GM04504 (cell line): ENCODE data around the gene DUX4.
"Not testable (repeated sequence)": the region's sequence is repeated elsewhere in the genome, so short reads cannot be mapped to it uniquely, and the experiment has no call there.

Experiments used
- DNase-seq: peaks from one replicate; pipeline ENCODE4 v3.0.0-alpha.2; 2012; ENCODE audit warnings: low read depth

Gene DUX4

DNA sequence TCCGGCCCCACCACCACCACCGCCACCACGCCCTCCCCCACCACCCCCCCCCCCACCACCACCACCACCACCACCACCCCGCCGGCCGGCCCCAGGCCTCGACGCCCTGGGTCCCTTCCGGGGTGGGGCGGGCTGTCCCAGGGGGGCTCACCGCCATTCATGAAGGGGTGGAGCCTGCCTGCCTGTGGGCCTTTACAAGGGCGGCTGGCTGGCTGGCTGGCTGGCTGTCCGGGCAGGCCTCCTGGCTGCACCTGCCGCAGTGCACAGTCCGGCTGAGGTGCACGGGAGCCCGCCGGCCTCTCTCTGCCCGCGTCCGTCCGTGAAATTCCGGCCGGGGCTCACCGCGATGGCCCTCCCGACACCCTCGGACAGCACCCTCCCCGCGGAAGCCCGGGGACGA is at the start of gene DUX4:
DUX4 (plus strand) TSS at position 347 of the 400 bp plus-strand sequence; CDS start at position 347, 0 bp downstream.
- not testable (repeated sequence) for DNase-seq

DNA sequence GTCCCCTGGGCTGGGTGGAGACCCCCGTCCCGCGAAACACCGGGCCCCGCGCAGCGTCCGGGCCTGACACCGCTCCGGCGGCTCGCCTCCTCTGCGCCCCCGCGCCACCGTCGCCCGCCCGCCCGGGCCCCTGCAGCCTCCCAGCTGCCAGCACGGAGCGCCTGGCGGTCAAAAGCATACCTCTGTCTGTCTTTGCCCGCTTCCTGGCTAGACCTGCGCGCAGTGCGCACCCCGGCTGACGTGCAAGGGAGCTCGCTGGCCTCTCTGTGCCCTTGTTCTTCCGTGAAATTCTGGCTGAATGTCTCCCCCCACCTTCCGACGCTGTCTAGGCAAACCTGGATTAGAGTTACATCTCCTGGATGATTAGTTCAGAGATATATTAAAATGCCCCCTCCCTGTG is 1.9 kb downstream of the DUX4 start:
- not testable (repeated sequence) for DNase-seq

DNA sequence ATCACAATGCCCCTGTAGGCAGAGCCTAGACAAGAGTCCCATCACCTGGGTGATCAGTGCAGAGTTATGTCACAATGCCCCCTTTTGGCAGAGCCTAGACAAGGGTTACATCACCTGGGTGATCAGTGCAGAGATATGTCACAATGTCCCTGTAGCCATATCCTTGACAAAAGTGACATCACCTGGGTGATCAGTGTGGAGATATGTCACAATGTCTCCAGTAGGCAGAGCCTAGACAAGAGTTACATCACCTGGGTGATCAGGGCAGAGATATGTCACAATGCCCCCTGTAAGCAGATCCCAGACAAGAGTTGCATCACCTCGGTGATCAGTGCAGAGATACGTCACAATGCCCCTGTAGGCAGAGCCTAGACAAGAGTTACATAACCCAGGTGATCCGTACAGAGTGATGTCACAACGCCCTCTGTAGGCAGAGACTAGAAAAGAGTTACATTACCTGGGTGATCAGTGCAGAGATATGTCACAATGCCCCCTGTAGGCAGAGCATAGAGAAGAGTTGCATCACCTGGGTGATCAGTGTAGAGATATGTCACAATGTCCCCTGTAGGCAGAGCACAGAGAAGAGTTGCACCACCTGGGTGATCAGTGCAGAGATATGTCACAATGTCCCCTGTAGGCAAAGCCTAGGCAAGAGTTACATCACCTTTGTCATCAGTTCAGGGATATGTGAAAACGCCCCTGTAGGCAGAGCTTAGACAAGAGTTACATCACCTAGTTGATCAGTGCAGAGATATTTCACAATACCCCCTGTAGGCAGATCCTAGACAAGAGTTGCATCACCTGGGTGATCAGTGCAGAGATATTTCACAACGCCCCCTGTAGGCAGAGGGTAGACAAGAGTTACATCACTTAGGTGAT is 4.4 kb downstream of the DUX4 start:
- not testable (repeated sequence) for DNase-seq

DNA sequence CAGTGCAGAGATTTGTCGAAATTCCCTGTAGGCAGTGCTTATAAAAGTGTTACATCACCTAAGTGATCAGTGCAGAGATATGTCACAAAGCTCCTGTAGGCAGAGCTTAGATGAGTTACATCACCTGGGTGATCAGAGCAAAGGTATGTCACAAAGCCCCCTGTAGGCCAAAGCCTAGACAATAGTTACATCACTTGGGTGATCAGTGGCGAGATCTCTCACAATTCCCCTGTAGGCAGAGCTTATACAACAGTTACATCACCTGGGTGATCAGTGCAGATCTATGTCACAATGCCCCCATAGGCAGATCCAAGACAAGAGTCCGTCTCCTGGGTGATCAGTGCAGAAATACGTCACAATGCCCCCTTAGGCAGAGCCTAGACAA is 5.0 kb downstream of the DUX4 start:
- DNase-seq, result not testable (repeated sequence)

DNA sequence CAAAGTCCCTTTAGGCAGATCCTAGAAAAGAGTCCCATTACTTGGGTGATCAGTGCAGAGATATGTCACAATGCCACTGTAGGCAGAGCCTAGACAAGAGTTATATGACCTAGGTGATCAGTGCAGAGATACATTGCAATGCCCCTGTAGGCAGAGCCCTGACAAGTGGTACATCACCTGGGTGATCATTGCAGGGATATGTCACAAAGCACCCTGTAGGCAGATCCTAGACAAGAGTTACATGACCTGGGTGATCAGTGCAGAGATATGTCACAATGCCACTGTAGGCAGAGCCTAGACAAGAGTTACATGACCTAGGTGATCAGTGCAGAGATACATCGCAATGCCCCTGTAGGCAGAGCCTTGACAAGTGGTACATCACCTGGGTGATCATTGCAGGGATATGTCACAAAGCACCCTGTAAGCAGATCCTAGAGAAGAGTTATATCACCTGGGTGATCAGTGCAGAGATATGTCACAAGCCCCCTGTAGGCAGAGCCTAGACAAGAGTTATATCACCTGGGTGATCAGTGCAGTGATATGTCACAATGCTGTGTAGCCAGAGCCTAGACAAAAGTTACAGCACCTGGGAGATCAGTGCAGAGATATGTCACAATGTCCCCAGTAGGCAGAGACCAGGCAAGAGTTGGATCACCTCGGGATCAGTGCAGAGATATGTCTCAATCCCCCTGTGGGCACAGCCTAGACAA is 5.6 kb downstream of the DUX4 start:
- not testable (repeated sequence) for DNase-seq

DNA sequence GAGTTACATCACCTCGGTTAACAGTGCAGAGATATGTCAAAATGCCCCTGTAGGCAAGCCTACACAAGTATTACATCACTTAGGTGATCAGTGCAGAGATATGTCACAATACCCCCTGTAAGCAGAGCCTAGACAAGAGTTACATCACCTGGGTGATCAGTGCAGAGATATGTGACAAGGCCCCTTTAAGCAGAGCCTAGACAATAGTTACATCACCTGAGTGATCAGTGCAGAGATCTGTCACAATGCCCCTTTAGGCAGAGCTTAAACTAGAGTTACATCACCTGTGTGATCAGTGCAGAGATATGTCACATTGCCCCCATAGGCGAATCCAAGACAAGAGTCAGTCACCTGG is 6.1 kb downstream of the DUX4 start:
- DNase-seq, result not testable (repeated sequence)

DNA sequence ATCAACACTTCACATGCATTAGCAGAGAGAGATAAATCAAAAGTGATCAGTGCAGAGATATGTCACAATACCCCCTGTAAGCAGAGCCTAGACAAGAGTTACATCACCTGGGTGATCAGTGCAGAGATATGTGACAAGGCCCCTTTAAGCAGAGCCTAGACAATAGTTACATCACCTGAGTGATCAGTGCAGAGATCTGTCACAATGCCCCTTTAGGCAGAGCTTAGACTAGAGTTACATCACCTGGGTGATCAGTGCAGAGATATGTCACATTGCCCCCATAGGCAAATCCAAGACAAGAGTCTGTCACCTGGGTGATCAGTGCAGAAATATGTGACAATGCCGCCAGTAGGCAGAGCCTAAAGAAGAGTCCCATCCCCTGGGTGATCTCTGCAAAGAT is 7.4 kb downstream of the DUX4 start:
- DNase-seq, result not testable (repeated sequence)

DNA sequence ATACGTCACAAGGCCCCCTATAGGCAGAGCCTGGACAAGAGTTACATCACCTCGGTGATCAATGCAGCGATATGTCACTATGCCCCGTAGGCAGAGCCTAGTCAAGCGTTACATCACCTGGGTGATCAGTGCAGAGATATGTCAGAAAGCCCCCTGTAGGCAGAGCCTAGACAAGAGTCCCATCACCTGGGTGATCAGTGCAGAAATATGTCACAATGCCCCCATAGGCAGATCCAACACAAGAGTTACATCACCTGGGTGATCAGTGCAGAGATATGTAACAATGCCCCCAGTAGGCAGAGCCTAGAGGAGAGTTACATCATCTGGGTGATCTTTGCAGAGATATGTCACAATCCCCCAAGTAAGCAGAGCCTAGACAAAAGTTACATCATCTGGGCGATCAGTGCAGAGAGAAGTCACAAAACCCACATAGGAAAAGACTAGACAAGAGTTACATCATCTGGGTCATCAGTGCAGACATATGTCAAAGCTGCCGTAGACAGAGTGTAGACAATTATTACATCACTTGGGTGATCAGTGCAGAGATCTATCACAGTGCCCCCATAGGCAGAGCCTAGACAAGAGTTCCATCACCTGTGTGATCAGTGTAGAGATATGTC is 8.0 kb downstream of the DUX4 start:
- not testable (repeated sequence) for DNase-seq

DNA sequence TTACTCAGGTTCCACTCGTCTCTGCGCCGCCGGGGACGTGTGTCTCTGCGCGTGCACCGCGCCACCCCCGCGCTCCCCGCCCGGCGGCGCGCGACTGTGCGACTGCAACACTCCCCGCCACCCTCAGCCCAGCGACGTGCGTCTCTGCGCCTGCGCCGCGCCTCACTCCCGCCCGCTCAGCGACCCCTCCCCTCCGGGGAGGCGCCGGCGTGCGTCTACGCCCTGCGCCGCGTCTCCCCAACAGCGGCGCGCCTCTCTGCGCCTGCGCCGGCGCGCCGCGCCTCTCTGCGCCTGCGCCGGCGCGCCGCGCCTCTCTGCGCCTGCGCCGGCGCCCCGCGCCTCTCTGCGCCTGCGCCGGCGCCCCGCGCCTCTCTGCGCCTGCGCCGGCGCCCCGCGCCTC is 29.9 kb downstream of the DUX4 start:
- not testable (repeated sequence) for DNase-seq
